ENCODE measurements around the gene VPS72.

The VPS72 gene

DNA sequence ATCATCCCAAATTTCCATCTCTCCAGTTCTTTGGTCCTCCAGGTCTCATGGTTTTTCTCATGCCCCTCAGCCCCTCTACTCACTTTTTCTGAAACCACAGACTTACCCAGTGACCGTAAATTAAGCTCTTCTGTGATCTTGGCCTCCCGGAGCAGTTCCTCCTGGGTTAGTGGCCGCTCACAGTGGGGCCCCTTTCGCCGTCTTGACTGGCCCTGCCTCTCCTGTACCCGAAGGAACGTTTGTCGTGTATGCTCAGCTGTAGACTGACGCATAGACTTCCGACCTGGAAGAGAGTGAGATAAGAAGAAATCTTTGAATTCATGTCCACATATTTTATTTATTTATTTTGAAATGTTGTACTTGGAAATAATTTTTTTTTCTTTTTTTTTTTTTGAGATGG, 5.8 kb downstream of the VPS72 start:
- DNase-seq: no peak

DNA sequence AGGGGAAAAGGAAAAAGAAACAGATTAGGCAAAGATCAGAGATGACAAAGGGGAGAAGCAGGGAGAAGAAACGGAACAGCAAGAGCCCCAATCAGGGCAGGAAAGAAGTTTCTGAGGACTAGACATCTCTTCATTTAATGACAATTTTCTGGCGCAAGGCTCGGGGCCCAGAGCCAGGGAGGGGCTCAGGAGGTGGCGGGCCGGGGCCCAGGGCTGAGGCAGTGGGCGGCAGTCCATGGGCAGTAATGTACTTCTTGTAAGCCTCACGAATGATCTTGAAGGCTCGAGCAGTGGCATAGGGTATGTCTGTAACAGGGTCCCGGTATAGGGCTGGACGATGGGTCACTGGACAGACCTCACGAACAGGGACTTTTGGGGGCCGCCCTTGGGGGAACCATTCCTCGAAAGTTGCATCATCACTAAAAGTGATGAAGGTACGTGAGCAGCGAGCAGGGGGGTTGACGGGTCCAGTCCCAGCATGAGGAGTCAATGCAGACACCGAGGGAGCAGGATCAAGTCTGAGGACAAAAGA, 13.4 kb downstream of the VPS72 start:
- no peak for DNase-seq

DNA sequence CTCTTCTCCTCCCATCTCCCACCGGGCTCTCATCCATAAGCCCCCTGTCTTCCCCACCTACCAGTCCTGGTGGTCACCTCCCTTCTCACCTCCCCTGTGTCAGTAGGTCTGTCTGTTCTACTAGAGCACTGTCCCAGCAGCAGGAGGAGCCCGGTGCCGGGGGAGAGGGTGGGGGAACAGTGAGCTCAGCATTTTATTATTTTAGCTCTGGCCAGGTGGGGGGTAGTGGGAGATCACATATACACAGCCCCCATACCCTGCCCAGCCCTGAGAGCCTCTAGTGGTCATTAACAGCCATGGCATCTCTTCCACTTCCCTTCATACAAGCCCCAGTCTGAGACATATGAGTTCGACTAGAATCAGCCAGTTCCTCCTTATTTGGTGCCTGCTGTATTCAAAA, 14.1 kb downstream of the VPS72 start, which contains the start of gene TMOD4:
TMOD4 (minus strand) TSS at position 119 of the 400 bp plus-strand sequence. CDS start 1,106 bp downstream, outside the sequence.
- no peak for DNase-seq

DNA sequence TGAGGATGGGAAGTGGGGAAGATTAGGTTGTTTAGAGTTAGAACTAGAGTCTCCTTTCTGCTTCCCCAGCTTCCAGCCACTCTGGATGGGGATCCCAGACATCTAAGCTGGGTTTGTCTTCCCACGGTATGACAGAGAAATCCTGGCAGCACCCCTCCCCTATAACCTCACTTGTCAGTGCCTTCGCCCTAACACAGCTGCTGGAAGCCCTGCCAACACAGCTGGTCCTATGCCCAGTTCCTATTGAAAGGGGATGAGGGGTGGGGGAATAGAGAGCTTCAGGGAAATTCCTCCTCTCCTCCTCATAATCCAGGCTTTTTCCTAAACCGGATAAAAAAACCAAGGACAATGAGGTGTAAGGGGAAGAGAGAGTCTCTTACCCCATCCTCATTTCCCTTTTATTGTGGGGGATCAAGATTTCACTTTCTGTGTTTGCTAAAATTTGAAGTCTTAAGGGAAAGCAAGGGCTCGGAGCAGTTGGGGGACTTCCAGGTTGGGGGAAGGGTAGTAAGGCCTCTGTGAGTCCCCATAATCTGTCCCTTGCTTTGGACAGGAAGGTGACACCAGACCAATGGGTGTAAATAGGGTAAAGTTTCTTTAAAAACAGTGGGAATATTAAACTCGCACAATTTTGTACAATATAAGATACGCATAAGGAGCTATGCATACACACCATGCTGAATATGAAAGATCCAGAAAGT, 14.8 kb downstream of the VPS72 start:
- no peak for DNase-seq

DNA sequence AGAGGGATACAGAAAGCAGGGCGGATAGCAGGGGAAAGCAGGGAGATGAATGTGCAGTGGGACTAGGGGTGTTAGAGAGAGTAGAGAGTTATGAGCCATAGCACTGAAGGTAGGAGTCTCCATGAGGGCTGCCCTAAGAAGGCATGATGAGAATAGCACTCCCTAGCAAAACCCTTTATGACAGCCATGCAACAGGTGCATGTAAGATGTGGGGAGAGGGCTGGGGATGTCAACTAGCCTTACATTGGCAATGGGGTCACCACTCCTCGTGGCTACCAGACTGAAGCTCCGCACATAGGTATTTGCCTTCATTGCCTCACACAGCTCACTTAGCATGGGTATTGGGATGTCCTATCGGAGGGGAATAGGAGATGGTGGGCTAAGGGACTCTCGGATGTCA, 18.8 kb downstream of the VPS72 start:
- no peak for DNase-seq

DNA sequence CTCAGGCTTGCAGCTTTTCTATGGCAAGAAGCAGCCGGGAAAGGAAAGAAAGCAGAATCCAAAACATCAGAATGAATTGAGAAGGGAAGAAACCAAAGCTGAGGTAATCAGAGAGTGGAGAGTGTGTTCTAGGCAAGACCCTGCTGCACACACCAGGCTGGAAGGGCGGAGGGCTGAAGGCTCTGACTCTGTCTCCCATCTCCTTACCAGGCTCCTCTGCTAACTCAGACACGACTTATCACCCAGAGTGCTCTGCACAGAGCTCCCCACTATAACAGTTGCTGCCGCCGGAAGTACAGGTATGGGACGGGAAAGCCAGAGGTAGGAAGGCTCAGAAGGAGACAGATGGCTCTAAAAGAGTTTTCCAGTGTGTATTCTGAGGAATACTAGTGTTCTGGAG, 22.9 kb downstream of the VPS72 start:
- DNase-seq: no peak

DNA sequence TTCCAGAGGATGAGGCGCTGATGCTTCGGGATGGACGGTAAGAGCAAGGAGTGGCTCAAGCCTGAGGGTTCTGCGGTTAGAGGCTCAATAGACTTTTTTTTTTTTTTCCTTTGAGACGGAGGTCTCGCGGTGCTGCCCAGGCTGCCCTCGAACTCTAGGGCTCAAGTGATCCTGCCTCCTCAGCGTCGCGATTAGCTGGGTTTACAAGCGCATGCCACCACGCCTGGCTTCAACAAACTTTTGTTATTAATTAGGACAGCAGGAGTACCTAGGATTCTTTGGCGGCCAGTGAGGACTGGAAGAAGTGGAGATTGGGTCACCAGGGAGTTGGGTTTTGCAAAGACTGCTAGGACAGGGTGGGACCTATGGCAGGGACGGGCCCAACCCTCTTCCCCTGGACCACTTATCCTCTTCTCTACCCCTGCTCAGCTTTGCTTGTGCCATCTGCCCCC, 23.5 kb downstream of the VPS72 start:
- DNase-seq: no peak

DNA sequence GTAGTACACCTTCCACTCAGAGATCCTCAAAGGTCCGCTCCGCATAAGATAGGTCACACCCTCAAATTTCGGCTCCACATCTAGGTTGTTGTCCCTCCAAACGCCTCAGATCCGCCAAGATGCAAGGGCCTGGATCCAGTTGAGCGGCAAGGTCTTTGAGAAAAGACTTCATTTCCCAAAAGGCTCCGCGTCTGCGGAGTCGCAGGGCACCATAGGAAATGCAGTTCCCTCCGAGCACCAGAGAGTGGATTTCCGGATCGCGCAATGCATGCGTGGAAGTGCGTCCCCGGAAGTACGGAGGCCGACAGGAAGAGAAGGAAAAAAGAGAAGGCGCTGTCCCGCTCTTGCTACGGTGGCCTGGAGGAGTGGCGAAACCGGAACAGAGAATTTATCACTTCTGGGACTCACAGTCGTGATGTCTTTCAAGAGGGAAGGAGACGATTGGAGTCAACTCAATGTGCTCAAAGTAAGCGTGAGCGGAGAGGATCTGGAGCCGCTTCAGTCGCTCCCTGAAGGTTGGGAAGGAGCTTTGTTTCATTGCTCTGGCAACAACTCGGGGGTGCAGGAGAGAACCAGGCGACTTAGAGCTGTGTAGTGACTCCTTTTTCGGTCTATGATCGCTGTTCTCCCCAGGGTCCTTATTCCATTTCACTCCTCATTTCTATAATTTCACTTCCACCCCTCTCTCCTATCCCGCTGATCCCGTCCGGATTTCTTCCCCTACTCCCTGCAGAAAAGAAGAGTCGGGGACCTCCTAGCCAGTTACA, 24.1 kb downstream of the VPS72 start, which contains the start of the genes LYSMD1 and SCNM1:
LYSMD1 (minus strand) TSS at position 165 of the 767 bp plus-strand sequence. CDS start 644 bp downstream, outside the sequence.
SCNM1 (plus strand) TSS at position 407 of the 767 bp plus-strand sequence; CDS start at position 416, 9 bp downstream.
- peak; percentile 98 for DNase-seq

DNA sequence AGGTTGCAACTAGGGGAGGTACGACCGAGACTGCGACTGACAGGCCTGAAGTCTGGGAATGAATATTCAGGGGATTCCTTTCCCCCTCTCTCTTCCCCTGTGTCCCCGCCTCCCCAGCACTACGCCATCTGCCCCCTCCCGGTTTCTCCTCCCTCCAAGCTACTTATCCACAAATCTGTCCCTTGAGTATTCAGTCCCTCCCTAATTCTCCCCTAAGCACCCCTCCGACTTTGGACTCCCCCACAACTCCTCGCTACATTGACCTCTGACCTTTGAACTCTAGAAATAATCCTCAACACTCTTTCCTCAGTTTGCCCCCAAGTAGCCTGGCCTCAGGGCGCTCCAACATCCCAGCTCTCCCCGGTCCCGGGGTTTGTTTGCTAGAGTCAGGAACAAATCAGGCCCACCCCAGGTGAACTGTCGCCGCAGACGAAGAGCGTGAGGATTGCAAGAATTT, 24.7 kb downstream of the VPS72 start:
- no peak for DNase-seq

DNA sequence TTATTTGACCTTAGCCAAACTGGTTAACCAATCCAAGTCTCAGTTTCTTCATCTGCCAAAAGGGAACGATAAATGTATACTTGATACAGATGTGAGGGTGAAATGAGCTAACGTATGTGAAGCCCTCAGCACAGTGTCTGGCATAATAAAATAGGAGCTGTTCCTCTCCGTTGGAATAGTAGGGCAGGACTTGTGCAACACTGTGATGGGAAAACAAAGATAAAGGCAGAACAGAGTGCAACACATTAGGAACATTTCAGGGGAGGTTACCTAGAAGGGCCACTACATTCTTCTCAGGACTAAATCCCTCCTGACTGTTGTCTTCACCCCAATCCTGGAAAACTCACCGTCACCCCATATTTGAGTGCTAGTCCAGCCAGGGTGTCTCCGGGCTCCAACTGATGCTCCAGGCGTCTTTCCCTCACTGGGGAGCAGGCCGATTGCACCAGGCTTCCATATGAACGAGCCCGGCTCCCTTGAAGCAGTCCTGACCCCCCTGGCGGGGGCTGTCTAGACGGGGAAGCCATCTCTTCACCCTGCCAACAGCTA, 25.2 kb downstream of the VPS72 start:
- DNase-seq: no peak

DNA sequence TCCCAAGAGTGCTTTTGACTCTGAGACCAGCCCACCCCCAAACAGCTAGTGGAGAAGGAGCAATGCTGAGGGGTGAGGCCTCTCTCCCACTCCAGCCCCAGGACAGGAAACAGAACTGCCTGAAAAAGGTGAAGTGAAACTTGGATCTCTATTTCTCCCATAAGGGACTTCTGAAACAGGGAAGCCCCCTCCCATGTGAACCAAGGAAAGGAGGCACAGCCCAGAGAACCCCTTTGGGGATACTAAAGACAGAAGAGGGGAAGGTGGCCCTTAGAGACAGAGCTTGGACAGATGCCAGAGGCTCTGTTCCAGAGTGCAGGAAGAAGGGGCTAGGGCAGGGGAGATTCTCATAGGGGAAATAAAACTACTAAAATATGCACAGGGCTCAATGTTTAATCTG, 30.6 kb downstream of the VPS72 start:
- DNase-seq: no peak

DNA sequence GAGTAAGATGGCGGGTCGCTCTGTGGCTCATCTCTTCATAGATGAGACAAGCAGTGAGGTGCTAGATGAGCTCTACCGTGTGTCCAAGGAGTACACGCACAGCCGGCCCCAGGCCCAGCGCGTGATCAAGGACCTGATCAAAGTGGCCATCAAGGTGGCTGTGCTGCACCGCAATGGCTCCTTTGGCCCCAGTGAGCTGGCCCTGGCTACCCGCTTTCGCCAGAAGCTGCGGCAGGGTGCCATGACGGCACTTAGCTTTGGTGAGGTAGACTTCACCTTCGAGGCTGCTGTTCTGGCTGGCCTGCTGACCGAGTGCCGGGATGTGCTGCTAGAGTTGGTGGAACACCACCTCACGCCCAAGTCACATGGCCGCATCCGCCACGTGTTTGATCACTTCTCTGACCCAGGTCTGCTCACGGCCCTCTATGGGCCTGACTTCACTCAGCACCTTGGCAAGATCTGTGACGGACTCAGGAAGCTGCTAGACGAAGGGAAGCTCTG, 31.2 kb downstream of the VPS72 start:
- DNase-seq: no peak

DNA sequence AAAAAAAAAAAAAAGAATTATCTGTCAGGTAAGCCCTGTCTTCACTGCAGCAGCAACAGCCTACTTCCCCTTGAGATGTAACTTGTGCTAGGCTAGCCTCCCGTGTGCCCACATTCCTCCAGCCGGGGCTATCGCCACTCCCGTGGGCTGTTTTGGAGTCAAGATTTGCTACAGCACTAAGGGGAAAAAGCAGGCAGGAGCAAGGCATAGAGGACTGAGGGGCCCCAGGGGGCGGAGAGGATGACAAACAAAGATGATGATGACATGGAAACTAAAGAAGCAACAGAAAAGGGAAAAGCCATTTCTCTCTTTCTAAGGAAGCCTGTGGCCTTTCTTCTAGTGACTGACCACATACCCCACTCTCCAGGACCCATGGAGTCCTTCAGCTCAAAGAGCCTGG, 31.7 kb downstream of the VPS72 start:
- peak; percentile 71 for DNase-seq

DNA sequence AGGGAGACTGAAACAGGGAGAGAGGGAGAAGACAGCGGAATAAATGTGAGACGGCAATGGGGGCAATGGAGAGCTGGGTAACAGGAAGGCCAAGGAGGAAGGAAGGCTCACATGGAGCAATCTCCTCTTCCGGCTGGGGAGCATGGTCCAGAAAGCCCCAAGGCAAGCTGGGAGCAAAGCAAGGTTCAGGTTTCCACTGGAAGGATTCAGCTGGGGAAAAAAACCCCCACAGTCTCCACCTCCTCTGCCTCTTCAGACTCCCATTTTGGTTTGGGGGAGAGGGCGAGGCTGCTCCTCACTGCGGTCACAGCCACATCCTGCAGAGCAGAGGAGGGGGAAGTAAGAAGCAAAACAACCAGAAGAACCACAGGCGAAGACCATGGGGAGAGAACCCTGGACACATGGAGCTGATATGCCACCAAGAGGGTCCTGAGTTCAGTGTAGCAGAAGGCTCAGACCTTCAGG, 32.9 kb downstream of the VPS72 start:
- peak; percentile 85 for DNase-seq

DNA sequence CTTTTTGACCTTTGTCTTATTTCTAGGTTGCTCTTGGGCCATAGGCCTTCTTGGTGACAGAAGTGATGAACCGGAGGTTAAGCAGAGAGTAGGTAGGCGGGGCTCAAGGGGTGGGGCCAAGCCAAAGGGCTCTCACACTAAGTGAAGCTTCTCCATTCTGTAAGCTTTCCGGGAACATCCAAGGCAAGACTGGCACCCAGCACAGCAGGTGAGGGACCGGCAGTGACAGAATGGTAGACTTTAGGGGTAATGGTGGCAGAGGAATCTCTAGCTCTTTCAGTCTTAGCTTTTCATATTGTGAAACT, 33.5 kb downstream of the VPS72 start, which contains the start of gene TNFAIP8L2:
TNFAIP8L2 (plus strand) TSS at position 135 of the 305 bp plus-strand sequence. CDS start 2,049 bp downstream, outside the sequence.
- DNase-seq: peak; percentile 91

DNA sequence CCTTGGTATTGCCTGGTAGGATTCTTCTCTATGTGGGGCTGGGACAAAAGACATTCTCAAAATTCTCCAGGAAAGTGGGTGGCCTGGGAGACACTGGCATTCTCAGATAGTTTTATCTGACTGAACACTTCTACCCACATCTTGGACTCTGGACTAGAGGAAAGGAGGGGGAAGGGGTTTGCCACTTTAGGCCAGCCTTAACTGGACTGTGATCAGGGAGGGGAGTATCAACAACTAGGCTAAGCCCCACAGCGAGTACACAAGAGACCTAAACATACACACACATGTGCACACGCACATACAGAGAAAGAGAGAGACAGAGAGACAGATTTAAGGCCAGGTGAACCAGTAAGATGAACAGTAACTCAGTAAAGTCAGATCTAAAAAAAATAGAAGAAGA, 42.3 kb downstream of the VPS72 start:
- DNase-seq: no peak

DNA sequence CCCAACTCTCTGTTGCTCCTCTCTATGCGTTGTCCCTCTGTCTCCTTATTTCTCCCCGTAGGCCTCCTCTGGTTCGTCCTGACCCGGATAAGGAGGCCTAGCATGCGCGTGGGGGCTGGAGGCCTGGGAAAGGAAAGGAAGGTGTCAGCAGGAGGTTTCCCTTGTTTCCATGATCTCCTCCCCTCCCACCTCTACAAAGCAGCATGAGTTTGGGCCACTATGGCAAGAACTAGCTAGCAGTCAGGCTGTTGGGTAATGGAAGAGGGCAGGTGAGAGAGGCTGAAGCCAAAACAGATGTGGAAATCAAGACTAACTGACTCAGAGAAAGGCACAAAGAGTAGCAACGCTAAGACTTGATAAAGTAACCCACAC, 42.9 kb downstream of the VPS72 start:
- DNase-seq: no peak

DNA sequence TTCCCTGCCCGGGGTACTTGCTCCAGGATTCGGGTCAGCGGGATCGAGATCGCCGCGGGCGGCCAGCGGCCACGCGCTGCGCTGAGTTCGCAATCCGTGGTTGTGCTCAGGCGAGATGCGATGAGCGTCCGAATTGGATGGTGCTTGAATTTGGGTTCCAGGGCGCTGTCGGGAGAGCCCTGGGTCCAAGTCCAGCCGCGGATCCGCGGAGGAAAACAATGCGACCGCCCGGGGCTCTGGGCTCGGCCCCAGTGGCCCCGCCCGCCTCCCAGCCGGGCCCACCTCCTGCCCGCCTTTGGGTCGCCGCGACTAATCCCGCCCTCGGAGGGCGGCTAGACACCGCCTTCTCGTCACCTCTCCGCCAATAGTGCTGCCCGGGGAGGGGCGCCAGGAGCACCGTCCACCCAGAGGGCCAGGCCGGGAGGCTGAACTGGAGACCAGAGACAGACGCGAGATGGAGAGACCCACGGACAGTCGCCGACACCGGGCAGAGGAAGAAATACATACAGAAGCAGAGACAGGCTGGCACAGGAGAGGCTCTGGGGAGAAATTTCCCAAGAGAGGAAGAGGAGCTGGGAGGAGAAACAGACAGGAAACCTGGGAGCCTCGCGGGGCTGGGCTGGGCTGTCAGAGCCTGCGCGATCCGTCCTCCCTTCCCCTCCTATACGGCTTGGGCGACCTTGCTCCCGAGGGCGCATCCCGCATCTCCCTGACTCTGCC, 43.4 kb downstream of the VPS72 start, which contains the start of gene SEMA6C:
SEMA6C (minus strand) TSS at position 220 of the 720 bp plus-strand sequence. CDS start 4,010 bp downstream, outside the sequence.
- DNase-seq: peak; percentile 96

DNA sequence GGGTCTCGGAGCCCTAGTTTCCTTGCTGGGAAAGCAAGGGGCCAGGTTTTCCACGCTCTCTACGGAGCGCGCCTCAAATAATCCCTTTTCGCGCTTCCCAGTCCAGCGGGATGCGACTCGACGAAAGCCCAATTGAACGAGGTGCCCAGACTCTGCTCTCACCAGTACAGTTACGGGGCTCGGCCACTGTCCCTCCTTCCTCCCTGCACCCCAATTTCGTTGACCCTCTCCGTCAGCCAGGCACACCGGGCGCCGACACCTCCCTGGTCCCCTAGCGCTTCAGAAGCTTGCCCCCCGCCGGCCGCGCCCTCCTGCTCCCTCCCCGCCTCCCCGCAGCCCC, 44.0 kb downstream of the VPS72 start:
- no peak for DNase-seq

DNA sequence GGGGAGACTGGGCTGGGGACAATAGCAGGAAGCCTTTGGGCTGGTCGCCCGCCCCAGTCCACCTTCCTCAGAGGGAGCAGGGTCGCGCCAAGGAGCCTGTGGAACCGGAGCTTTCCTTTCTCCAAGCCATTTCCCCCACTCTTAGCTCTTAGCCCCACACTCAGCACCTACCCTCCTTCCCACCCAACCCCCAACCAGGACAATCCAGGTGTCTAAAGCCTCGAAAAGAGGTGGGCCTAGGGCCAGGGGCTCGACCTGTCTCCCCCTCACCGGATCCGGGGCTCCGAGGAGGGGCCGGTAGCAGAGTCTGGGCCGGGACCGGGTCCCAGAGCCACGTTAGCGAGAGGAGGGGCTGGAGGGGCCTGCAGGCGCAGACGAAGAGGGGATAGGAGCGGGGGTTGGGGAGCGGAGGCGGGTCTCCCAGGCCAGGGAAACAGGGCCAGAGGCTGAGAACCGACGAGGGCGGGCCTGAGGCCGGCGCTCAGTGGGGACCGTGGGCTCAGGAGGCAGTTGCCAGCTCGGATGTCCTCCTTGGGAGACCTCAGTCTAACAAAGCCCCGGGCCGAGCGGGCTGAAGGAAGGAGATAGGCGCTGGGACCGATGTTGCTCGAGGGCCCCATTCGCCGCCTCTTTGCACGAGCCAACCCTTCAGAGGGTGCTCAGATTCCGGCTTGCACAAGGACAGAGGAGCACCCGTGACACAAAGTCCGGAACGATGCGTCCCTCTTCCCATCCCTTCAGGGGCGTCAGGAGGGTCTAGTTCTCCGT, 44.5 kb downstream of the VPS72 start:
- DNase-seq: no peak

DNA sequence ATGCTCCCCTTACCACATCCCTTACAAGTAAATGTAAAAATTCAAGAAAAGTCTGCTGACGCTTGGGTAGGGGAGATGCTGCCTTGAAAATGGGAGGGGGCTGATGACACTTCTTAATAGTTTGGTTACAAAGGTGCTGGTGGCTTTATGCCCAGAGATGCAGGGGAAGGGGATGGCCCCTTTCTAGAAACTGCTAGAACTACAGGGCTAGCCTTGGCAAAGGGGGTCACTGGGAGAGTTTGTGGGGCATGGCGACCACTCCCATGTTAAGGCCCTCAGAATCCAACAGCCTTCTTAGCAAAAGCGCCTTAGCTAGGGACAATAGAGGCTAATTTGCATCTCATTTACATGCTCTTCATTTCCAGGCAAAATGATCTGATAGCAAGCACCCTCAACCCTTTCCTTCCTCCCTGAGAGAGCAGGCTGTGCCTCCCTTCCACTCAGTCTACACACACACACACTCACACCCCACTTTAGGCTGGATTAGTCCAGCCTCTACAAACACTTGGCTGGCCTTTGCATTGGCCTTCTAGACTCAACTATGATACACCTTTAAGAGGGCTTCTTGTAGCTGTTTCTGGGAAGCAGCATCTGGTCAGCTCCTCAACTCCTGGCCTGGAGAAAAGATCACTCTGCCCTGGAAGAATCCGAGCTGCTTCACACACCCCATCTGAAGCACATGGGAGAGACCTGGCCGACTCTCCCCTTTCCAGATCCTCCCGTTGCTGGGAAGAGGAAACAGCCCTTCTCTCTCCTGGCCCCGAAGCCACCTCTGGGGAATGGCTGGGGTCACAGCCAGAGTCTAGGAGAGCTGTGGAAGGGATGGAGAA, 45.3 kb downstream of the VPS72 start:
- DNase-seq: no peak

Data from activated effector memory CD4-positive, alpha-beta T cell treated with anti-CD3 and anti-CD28 coated beads, Interleukin-2, amount 50 U/mL, for 16 hours (primary cell).